Nephron (organoid): ENCODE data around the gene MAGI2.

Source experiments
- H3K27ac Mint-ChIP-seq, 3 experiments: 2 replicates each; pipeline ENCODE4 v1.8.0; 2020; ENCODE audit warnings: mixed read lengths in 3 of 3, mild to moderate bottlenecking in 2 of 3, moderate library complexity in 1 of 3
- H3K27me3 Mint-ChIP-seq: 2 replicates; pipeline ENCODE4 v1.8.0; 2021; ENCODE audit warnings: low read depth, mild to moderate bottlenecking, moderate library complexity, mixed read lengths
- H3K36me3 Mint-ChIP-seq: 2 replicates; pipeline ENCODE4 v1.8.0; 2020; ENCODE audit warnings: low read depth, mixed read lengths
- H3K4me1 Mint-ChIP-seq: 2 replicates; pipeline ENCODE4 v1.8.0; 2020; ENCODE audit warnings: mixed read lengths
- H3K4me3 Mint-ChIP-seq, 3 experiments: 2 replicates each; pipeline ENCODE4 v1.8.0; 2020; ENCODE audit warnings: mild to moderate bottlenecking in 3 of 3, mixed read lengths in 3 of 3, moderate library complexity in 2 of 3
- H3K9me3 Mint-ChIP-seq: 2 replicates; pipeline ENCODE4 v1.8.0; 2020; ENCODE audit warnings: mixed read lengths
- TF ChIP-seq, protein P1 (sequence below), 3 experiments: fragments of 200-600 bp; sonication (generic); IDR thresholded peaks; one replicate each; pipeline ENCODE4 v1.5.0; 2021; ENCODE audit warnings: antibody characterized with exemption in 3 of 3; ENCODE audit not compliant: unreplicated experiment in 3 of 3

Gene MAGI2

DNA sequence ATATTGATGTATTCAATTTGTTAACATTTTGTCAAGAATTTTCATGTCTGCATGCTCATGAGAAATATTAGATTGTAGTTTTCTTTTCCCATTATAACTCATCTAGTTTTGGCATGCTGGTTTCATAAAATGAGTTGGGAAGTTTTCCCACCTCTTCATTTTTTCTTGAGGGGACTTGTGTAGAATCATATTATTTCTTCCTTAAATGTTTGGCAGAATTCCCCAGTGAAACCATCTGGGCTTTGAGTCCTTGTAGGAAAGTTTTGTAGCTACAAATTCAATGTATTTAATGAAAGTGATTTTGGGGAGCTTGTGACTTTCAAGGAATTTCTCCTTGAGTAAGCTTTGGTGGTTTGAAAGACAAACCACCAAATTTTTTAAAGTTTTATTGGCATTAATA is 1481.7 kb downstream of the MAGI2 start:
- TF ChIP-seq, protein P1, sequence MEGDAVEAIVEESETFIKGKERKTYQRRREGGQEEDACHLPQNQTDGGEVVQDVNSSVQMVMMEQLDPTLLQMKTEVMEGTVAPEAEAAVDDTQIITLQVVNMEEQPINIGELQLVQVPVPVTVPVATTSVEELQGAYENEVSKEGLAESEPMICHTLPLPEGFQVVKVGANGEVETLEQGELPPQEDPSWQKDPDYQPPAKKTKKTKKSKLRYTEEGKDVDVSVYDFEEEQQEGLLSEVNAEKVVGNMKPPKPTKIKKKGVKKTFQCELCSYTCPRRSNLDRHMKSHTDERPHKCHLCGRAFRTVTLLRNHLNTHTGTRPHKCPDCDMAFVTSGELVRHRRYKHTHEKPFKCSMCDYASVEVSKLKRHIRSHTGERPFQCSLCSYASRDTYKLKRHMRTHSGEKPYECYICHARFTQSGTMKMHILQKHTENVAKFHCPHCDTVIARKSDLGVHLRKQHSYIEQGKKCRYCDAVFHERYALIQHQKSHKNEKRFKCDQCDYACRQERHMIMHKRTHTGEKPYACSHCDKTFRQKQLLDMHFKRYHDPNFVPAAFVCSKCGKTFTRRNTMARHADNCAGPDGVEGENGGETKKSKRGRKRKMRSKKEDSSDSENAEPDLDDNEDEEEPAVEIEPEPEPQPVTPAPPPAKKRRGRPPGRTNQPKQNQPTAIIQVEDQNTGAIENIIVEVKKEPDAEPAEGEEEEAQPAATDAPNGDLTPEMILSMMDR (IDR thresholded peaks at IDR 0.05; ENCODE audit: unreplicated experiment in 3 of 3): no peak
- no peaks in the 10 kb centered on the region for H3K4me1 Mint-ChIP-seq
- H3K36me3 Mint-ChIP-seq: no peaks in the 10 kb centered on the region
- H3K9me3 Mint-ChIP-seq: no peaks in the 10 kb centered on the region
- H3K4me3 Mint-ChIP-seq: no peak overlapping the region
- no peaks in the 10 kb centered on the region for H3K27me3 Mint-ChIP-seq
- H3K27ac Mint-ChIP-seq: no peak overlapping the region

DNA sequence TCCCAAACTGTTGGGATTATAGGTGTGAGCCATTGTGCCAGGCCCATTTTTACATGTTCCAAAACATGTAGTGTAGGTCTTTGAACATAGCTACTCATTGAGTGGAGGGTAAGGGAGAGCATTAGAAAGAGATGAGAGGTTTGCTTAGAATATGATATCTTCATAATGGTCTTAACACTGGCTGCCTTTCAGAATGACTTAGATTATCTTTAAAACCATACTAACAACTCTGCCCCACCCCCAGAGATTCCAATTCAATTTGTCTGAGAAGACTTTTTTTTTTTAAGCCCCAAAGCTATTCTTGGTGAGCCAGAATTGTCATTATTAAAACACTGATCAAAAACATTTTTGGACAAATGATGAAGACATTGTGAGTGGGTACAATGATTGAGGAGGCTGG is 1486.0 kb downstream of the MAGI2 start:
- Mint-ChIP-seq H3K4me3 (no peak overlapping the region), H3K27ac (no peak overlapping the region), H3K36me3 (no peaks in the 10 kb centered on the region), H3K4me1 (no peaks in the 10 kb centered on the region), H3K27me3 (no peaks in the 10 kb centered on the region), H3K9me3 (no peaks in the 10 kb centered on the region)
- TF ChIP-seq, protein P1 (IDR thresholded peaks at IDR 0.05; ENCODE audit: unreplicated experiment in 3 of 3): no peak
